ENCODE measurements around the gene EFHC2.

The EFHC2 gene

GRCh38 chrX:44343412-44344141, at the start of gene EFHC2:
Gene EFHC2, minus strand, starts transcription at chrX:44343672. Its CDS starts 84 bp downstream, at chrX:44343588.
- H3K27ac ChIP-seq (ENCODE audit: extremely low read depth, low read depth, low read length), result no peak within 1 kb of the TSS
- TF ChIP-seq ZNF580 (tag by site-specific recombination; IDR thresholded peaks at IDR 0.05) (no peak), ZNF521 (tag by site-specific recombination; IDR thresholded peaks at IDR 0.05) (no peak), ZNF449 (tag by site-specific recombination; IDR thresholded peaks at IDR 0.05) (no peak), HOXC10 (CRISPR knock-in tag; IDR thresholded peaks at IDR 0.05) (no peak), ELK4 (IDR thresholded peaks at IDR 0.05; ENCODE audit: borderline replicate concordance, low read depth, low read length) (no peak)
- H3K9me3 ChIP-seq (ENCODE audit: control insufficient read depth, insufficient read depth, low read depth, low read length), result no peaks in the 10 kb centered on the region
- no peak within 1 kb of the TSS for H3K4me3 ChIP-seq (ENCODE audit: low read depth, low read length)
- ChIA-PET POLR2A (interaction anchor here (0.6 kb wide), 1 partner anchor 529 kb away, joined by 8 read pairs; the partner anchor contains the start of gene KDM6A), CTCF (interaction anchor here (0.6 kb wide), 1 partner anchor 582 kb away, joined by 3 read pairs; no protein-coding TSS in a partner anchor)
- no peaks in the 10 kb centered on the region for H3K4me1 ChIP-seq (ENCODE audit: control insufficient read depth, insufficient read depth, low read length)
- H3K36me3 ChIP-seq (ENCODE audit: control insufficient read depth in 2 of 2, insufficient read depth in 1 of 2, low read length in 2 of 2), result no peaks in the 10 kb centered on the region

GRCh38 chrX:44392767-44393166, 49.3 kb upstream of the EFHC2 start:
- Histone ChIP-seq H3K4me3 (ENCODE audit: low read depth, low read length) (no peak overlapping the region), H3K4me1 (ENCODE audit: control insufficient read depth, insufficient read depth, low read length) (no peaks in the 10 kb centered on the region), H3K9me3 (ENCODE audit: control insufficient read depth, insufficient read depth, low read depth, low read length) (no peaks in the 10 kb centered on the region), H3K36me3 (ENCODE audit: control insufficient read depth in 2 of 2, insufficient read depth in 1 of 2, low read length in 2 of 2) (no peaks in the 10 kb centered on the region), H3K27ac (ENCODE audit: extremely low read depth, low read depth, low read length) (no peak overlapping the region)
- no peak for TF ChIP-seq ZNF529 (tag by site-specific recombination; IDR thresholded peaks at IDR 0.05; ENCODE audit: insufficient replicate concordance)
- no peak for TF ChIP-seq TRIM28 (IDR thresholded peaks at IDR 0.05; ENCODE audit: borderline replicate concordance, low read length)
- TF ChIP-seq ZNF558 (tag by site-specific recombination; IDR thresholded peaks at IDR 0.05), result no peak
- TF ChIP-seq ZNF701 (tag by site-specific recombination; IDR thresholded peaks at IDR 0.05), result no peak
- TF ChIP-seq SP7 (tag by site-specific recombination; IDR thresholded peaks at IDR 0.05), result no peak
- TF ChIP-seq PBX3 (CRISPR knock-in tag; IDR thresholded peaks at IDR 0.05), result no peak
- no peak for TF ChIP-seq ZNF391 (tag by site-specific recombination; IDR thresholded peaks at IDR 0.05; ENCODE audit: borderline replicate concordance, low read depth)
- TF ChIP-seq ZNF248 (tag by site-specific recombination; IDR thresholded peaks at IDR 0.05), result no peak
- no peak for TF ChIP-seq ZBTB10 (tag by site-specific recombination; IDR thresholded peaks at IDR 0.05)
- ChIA-PET CTCF (interaction anchor here (0.7 to 1.1 kb wide), 3 partner anchors 10 to 81 kb away, joined by 3 read pairs; no protein-coding TSS in a partner anchor), POLR2A (no interaction called here)

Measured in HEK293 (cell line).